GM12878 (cell line): ENCODE data around the gene PUM2. TPM values are rescaled to one million over a fixed set of nuclear protein-coding genes. Genes with fewer than 3 reads are reported as not detected.

ENCODE experiments used
- ATAC-seq: fragments of 200-7000 bp; cut with Tn5 transposase; 3 replicates; pipeline ENCODE4 v1.9.1; 2020; ENCODE audit warnings: mild to moderate bottlenecking, moderate library complexity
- BruUV-seq: library from RNA; stranded (reverse); fragments of 400-500 nt; replicated peaks from 2 replicates; lab custom pipeline; 2021; lab: Mats Ljungman, UMichigan
- CTCF ChIA-PET: fragments of 300-600 bp; sonication (Branson Sonifier 250); formaldehyde crosslinking; extraction: SDS; loops from one replicate; lab custom pipeline; 2021; ENCODE audit warnings: inconsistent platforms; lab: Yijun Ruan, JAX
- POLR2A ChIA-PET: fragments of 350-600 bp; formaldehyde crosslinking; extraction: SDS; loops from one replicate; lab custom pipeline; 2021; ENCODE audit warnings: inconsistent platforms; lab: Charles Lee
- RAD21 ChIA-PET: fragments of 300-600 bp; sonication (Branson Sonifier 250); formaldehyde crosslinking; loops from one replicate; lab custom pipeline; 2023; ENCODE audit warnings: antibody characterized with exemption; ENCODE audit not compliant: unreplicated experiment; lab: Charles Lee
- SMC1A ChIA-PET: fragments of 300-600 bp; sonication (Branson Sonifier 250); formaldehyde crosslinking; loops from one replicate; lab custom pipeline; 2023; ENCODE audit not compliant: unreplicated experiment, uncharacterized antibody; lab: Charles Lee
- DNase-seq: peaks from one replicate; pipeline ENCODE4 v3.0.0-alpha.2; 2011; ENCODE audit warnings: low read depth, low spot score
- FAIRE-seq: peaks from 3 replicates; lab custom pipeline; 2011; peaks lifted over from hg19 to GRCh38; lab: Jason Lieb, UNC
- H2AFZ ChIP-seq: 2 replicates; pipeline ENCODE4 v1.6.0; 2011; ENCODE audit warnings: low read depth, low read length, control low read depth; ENCODE audit not compliant: control insufficient read depth
- H3K27ac ChIP-seq: 2 replicates; pipeline ENCODE4 v1.5.1; 2011; ENCODE audit warnings: control low read depth; ENCODE audit not compliant: control insufficient read depth, insufficient read depth
- H3K27me3 ChIP-seq, 2 experiments: replicated peaks in 1 of 2; 2 replicates each; pipeline versions ENCODE4 v1.6.0 to v1.6.1; 2011; ENCODE audit warnings: low read length in 1 of 2; ENCODE audit not compliant: control insufficient read depth in 2 of 2, insufficient read depth in 2 of 2
- H3K36me3 ChIP-seq, 2 experiments: 2 replicates each; pipeline ENCODE4 v1.5.1; 2011; ENCODE audit warnings: low read length in 1 of 2; ENCODE audit not compliant: control insufficient read depth in 2 of 2, insufficient read depth in 2 of 2
- H3K4me1 ChIP-seq: 2 replicates; pipeline ENCODE4 v1.6.1; 2011; ENCODE audit warnings: mild to moderate bottlenecking, low read length, moderate library complexity, mixed read lengths; ENCODE audit not compliant: control insufficient read depth, insufficient read depth
- H3K4me2 ChIP-seq: 2 replicates; pipeline ENCODE4 v1.6.0; 2011; ENCODE audit warnings: control low read depth; ENCODE audit not compliant: control insufficient read depth, insufficient read depth
- H3K4me3 ChIP-seq: fragments of 200-600 bp; sonication (generic); 2 replicates; pipeline ENCODE4 v1.5.1; 2016
- H3K79me2 ChIP-seq: 2 replicates; pipeline ENCODE4 v1.6.0; 2011; ENCODE audit warnings: low read length; ENCODE audit not compliant: control insufficient read depth, insufficient read depth
- H3K9ac ChIP-seq: 2 replicates; pipeline ENCODE4 v1.8.0; 2011; ENCODE audit warnings: low read length, control low read depth, mixed read lengths; ENCODE audit not compliant: control insufficient read depth, insufficient read depth
- H3K9me3 ChIP-seq: replicated peaks from 3 replicates; pipeline ENCODE4 v1.5.1; 2011; ENCODE audit warnings: mild to moderate bottlenecking, low read length; ENCODE audit not compliant: control insufficient read depth, insufficient read depth
- H4K20me1 ChIP-seq: 2 replicates; pipeline ENCODE4 v1.6.0; 2011; ENCODE audit not compliant: control insufficient read depth, insufficient read depth
- CBFB ChIP-seq: IDR thresholded peaks from 2 replicates; pipeline ENCODE4 v1.6.1; 2016; ENCODE audit warnings: antibody characterized with exemption, low read depth
- EGR1 ChIP-seq, 2 experiments: IDR thresholded peaks; 1 replicate in 1 of 2; 2 replicates in 1 of 2; pipeline ENCODE4 v1.6.1; 2011 to 2012; ENCODE audit warnings: low read depth in 2 of 2, low read length in 2 of 2, borderline replicate concordance in 1 of 2, mild to moderate bottlenecking in 1 of 2, moderate library complexity in 1 of 2
- HDGF ChIP-seq: fragments of 450-650 bp; IDR thresholded peaks from 2 replicates; pipeline ENCODE4 v1.6.1; 2016; ENCODE audit warnings: antibody characterized with exemption
- KLF5 ChIP-seq: fragments of 450-650 bp; IDR thresholded peaks from 2 replicates; pipeline ENCODE4 v1.6.1; 2014; ENCODE audit warnings: mild to moderate bottlenecking; ENCODE audit not compliant: partially characterized antibody
- MXI1 ChIP-seq: fragments of 150-350 bp; IDR thresholded peaks from 2 replicates; pipeline ENCODE4 v1.6.1; 2011; ENCODE audit warnings: low read depth, mild to moderate bottlenecking, inconsistent platforms, low read length, improper control_type of control experiment
- NFXL1 ChIP-seq: fragments of 450-650 bp; IDR thresholded peaks from 2 replicates; pipeline ENCODE4 v1.6.1; 2017; ENCODE audit warnings: antibody characterized with exemption, mild to moderate bottlenecking, borderline replicate concordance
- NR2F1 ChIP-seq: fragments of 450-650 bp; conservative IDR thresholded peaks from 2 replicates; pipeline ENCODE4 v1.6.1; 2017; ENCODE audit warnings: mild to moderate bottlenecking
- PBX3 ChIP-seq: IDR thresholded peaks from 2 replicates; pipeline ENCODE4 v1.6.1; 2011; ENCODE audit warnings: mild to moderate bottlenecking, low read depth, low read length, moderate library complexity; ENCODE audit not compliant: insufficient replicate concordance
- SPI1 ChIP-seq: IDR thresholded peaks from 2 replicates; pipeline ENCODE4 v1.6.1; 2011; ENCODE audit warnings: low read depth, mild to moderate bottlenecking, low read length, moderate library complexity, borderline replicate concordance; ENCODE audit not compliant: insufficient read depth
- WGBS: methylation state at CpG from one replicate; pipeline ENCODE4 v1.1.6; 2016; ENCODE audit warnings: low lambda C conversion rate; ENCODE audit not compliant: insufficient replicate concordance, insufficient coverage; ENCODE audit errors: missing lambda C conversion rate; 5-methylcytosine and 5-hydroxymethylcytosine counted together
- in situ Hi-C: fragments of 300-500 bp; cut with MboI; formaldehyde crosslinking; loops from 9 replicates; pipeline ENCODE4 v1.14.3; 2018; ENCODE audit warnings: mixed read lengths
- intact Hi-C: fragments of 100-400 bp; cut with micrococcal nuclease; formaldehyde crosslinking; loops from one replicate; pipeline ENCODE4 v1.14.2; 2022; ENCODE audit not compliant: unreplicated experiment
- polyA plus RNA-seq, 11 experiments: library from polyadenylated mRNA; depleted of rRNA in 4 of 11; unstranded in 6 of 11; stranded (reverse) in 5 of 11; fragments of >200 nt; fragmentation: Nextera tagmentation in 4 of 11; fragmentation: Illumina TruSeq in 1 of 11; extraction: Ambion mirVana in 4 of 11; extraction: Trizol in 1 of 11; gene quantifications; 1 replicate in 1 of 11; 2 replicates in 10 of 11; pipeline versions ENCODE4 v1.2.1 to v1.2.3, GENCODE V29; 2011 to 2016; ENCODE audit warnings: inconsistent platforms in 2 of 11, missing spikeins in 2 of 11, low read depth in 1 of 11
- total RNA-seq, 4 experiments: library from RNA; depleted of rRNA in 3 of 4; stranded (reverse); fragments of >200 nt in 3 of 4; fragmentation: Illumina TruSeq in 1 of 4; extraction: Trizol in 1 of 4; gene quantifications; 2 replicates each; pipeline versions ENCODE4 v1.2.1 to v1.2.3, GENCODE V29; 2013 to 2021
- TF ChIP-seq, protein P1 (sequence below): fragments of 450-650 bp; IDR thresholded peaks from 2 replicates; pipeline ENCODE4 v1.6.1; 2017; ENCODE audit warnings: antibody characterized with exemption, mild to moderate bottlenecking, moderate library complexity

The PUM2 gene
- total and polyA plus RNA-seq, 10 of the 15 experiments (the other 5 are each of a cell fraction or from before 2014, with no cell fraction given) = 14.5 to 87.6 (median 29.4) TPM

GRCh38 chr2:20370191-20370590 is 19.5 kb upstream of the PUM2 start:
- Histone ChIP-seq H3K27me3 (no peaks in the 10 kb centered on the region), H3K27ac (no peak overlapping the region), H2AFZ (no peak overlapping the region), H3K9ac (no peak overlapping the region), H3K4me1 (peaks cover 17% of the 10 kb centered on the region), H3K4me2 (no peak overlapping the region), H4K20me1 (no peaks in the 10 kb centered on the region), H3K4me3 (no peak overlapping the region), H3K79me2 (no peaks in the 10 kb centered on the region), H3K36me3 (no peaks in the 10 kb centered on the region; a peak in 1 of 4 replicates), H3K9me3 (peaks cover 11% of the 10 kb centered on the region)
- no TSS peak for BruUV-seq
- POLR2A ChIA-PET = interaction anchor here (0.7 kb wide), 1 partner anchor 12 kb away, joined by 3 read pairs; no protein-coding TSS in a partner anchor
- CTCF ChIA-PET = no interaction called here
- TF ChIP-seq EGR1 (IDR thresholded peaks at IDR 0.05; ENCODE audit: borderline replicate concordance in 1 of 2, low read depth in 2 of 2, low read length in 2 of 2) (no peak), NFXL1 (no peak), CBFB (no peak), KLF5 (no peak), SPI1 (no peak), MXI1 (no peak), PBX3 (no peak), NR2F1 (no peak), HDGF (no peak)
- TF ChIP-seq, protein P1, sequence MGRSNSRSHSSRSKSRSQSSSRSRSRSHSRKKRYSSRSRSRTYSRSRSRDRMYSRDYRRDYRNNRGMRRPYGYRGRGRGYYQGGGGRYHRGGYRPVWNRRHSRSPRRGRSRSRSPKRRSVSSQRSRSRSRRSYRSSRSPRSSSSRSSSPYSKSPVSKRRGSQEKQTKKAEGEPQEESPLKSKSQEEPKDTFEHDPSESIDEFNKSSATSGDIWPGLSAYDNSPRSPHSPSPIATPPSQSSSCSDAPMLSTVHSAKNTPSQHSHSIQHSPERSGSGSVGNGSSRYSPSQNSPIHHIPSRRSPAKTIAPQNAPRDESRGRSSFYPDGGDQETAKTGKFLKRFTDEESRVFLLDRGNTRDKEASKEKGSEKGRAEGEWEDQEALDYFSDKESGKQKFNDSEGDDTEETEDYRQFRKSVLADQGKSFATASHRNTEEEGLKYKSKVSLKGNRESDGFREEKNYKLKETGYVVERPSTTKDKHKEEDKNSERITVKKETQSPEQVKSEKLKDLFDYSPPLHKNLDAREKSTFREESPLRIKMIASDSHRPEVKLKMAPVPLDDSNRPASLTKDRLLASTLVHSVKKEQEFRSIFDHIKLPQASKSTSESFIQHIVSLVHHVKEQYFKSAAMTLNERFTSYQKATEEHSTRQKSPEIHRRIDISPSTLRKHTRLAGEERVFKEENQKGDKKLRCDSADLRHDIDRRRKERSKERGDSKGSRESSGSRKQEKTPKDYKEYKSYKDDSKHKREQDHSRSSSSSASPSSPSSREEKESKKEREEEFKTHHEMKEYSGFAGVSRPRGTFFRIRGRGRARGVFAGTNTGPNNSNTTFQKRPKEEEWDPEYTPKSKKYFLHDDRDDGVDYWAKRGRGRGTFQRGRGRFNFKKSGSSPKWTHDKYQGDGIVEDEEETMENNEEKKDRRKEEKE = no peak
- in situ Hi-C loops (no loop called here), intact Hi-C loops (no loop called here)
- RAD21 ChIA-PET = no interaction called here
- no peak for FAIRE-seq
- no peak for DNase-seq
- SMC1A ChIA-PET = interaction anchor here (0.6 to 2.1 kb wide), 2 partner anchors 34 to 44 kb away, joined by 3 to 7 read pairs; no protein-coding TSS in a partner anchor
- no peak for ATAC-seq
- 73% methylated on average over 5 of the region's 5 CpGs for WGBS
